GM12878 (cell line): ENCODE results near the gene AP1M1.

ENCODE experiments used
- CBX5 ChIP-seq: sonication (generic); IDR thresholded peaks from 2 replicates; pipeline ENCODE4 v1.6.1; 2016; ENCODE audit warnings: low read depth, moderate library complexity, mild to moderate bottlenecking, inconsistent platforms
- CEBPB ChIP-seq, 2 experiments: fragments of 150-350 bp in 1 of 2; IDR thresholded peaks; 2 replicates each; pipeline ENCODE4 v1.6.1; 2012 to 2014; ENCODE audit warnings: low read depth in 2 of 2, low read length in 2 of 2, borderline replicate concordance in 1 of 2, inconsistent platforms in 1 of 2
- CHD2 ChIP-seq: IDR thresholded peaks from 2 replicates; pipeline ENCODE4 v1.6.1; 2011; ENCODE audit warnings: low read depth, low read length, improper control_type of control experiment, borderline replicate concordance
- ETV6 ChIP-seq, 2 experiments: fragments of 450-650 bp in 1 of 2; IDR thresholded peaks in 1 of 2; conservative IDR thresholded peaks in 1 of 2; 2 replicates each; pipeline ENCODE4 v1.6.1; 2014; ENCODE audit warnings: antibody characterized with exemption in 1 of 2, borderline replicate concordance in 1 of 2, low read depth in 1 of 2, mild to moderate bottlenecking in 1 of 2, moderate library complexity in 1 of 2
- POLR2A ChIP-seq: IDR thresholded peaks from 2 replicates; pipeline ENCODE4 v1.6.1; 2011; ENCODE audit warnings: low read depth, mild to moderate bottlenecking, low read length
- POLR2AphosphoS2 ChIP-seq: IDR thresholded peaks from 2 replicates; pipeline ENCODE4 v1.6.1; 2011; ENCODE audit warnings: low read depth, mild to moderate bottlenecking, low read length, improper control_type of control experiment, moderate library complexity
- POLR2AphosphoS5 ChIP-seq: IDR thresholded peaks from 2 replicates; pipeline ENCODE4 v1.6.1; 2011; ENCODE audit warnings: mild to moderate bottlenecking, low read length, inconsistent platforms
- TAF1 ChIP-seq: IDR thresholded peaks from 2 replicates; pipeline ENCODE4 v1.6.1; 2011; ENCODE audit warnings: mild to moderate bottlenecking, low read depth, low read length, borderline replicate concordance
- TF ChIP-seq, protein P1 (sequence below), 3 experiments: IDR thresholded peaks in 2 of 3; conservative IDR thresholded peaks in 1 of 3; 2 replicates each; pipeline ENCODE4 v1.5.1; 2011; ENCODE audit warnings: low read depth in 3 of 3, low read length in 3 of 3, mild to moderate bottlenecking in 3 of 3, control low read depth in 2 of 3, moderate library complexity in 2 of 3, inconsistent platforms in 1 of 3, mixed read lengths in 1 of 3; ENCODE audit not compliant: control insufficient read depth in 2 of 3, insufficient read depth in 1 of 3; ENCODE audit errors: extremely low read depth in 1 of 3
- TF ChIP-seq, protein P2 (sequence below): fragments of 450-650 bp; IDR thresholded peaks from 2 replicates; pipeline ENCODE4 v1.6.1; 2017; ENCODE audit warnings: borderline replicate concordance

DNA sequence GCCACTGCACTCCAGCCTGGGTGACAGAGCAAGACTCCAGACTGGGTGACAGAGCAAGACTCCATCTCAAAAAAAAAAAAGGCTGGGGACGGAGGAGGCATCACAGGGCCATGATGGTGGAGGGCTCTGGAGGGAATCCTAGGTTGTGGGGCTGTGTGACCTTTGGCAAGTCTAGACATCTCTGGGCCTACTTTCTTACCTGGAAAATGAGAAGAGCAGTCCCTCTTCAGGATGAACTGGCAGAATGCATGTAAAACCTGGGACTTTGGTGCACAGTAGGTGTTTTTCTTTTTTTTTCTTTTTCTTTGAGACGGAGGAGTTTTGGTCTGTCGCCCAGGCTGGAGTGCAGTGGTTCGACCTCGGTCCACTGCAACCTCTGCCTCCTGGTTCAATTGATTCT, 38.1 kb upstream of the AP1M1 start:
- TF ChIP-seq CEBPB (IDR thresholded peaks at IDR 0.05; ENCODE audit: borderline replicate concordance in 1 of 2, low read depth in 2 of 2, low read length in 2 of 2), result no peak
- TF ChIP-seq, protein P1, sequence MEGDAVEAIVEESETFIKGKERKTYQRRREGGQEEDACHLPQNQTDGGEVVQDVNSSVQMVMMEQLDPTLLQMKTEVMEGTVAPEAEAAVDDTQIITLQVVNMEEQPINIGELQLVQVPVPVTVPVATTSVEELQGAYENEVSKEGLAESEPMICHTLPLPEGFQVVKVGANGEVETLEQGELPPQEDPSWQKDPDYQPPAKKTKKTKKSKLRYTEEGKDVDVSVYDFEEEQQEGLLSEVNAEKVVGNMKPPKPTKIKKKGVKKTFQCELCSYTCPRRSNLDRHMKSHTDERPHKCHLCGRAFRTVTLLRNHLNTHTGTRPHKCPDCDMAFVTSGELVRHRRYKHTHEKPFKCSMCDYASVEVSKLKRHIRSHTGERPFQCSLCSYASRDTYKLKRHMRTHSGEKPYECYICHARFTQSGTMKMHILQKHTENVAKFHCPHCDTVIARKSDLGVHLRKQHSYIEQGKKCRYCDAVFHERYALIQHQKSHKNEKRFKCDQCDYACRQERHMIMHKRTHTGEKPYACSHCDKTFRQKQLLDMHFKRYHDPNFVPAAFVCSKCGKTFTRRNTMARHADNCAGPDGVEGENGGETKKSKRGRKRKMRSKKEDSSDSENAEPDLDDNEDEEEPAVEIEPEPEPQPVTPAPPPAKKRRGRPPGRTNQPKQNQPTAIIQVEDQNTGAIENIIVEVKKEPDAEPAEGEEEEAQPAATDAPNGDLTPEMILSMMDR (IDR thresholded peaks at IDR 0.05 in 2 of 3, conservative IDR thresholded peaks at IDR 0.05 in 1 of 3; ENCODE audit: control insufficient read depth in 2 of 3, extremely low read depth in 1 of 3, insufficient read depth in 1 of 3, low read depth in 3 of 3, low read length in 3 of 3), result no peak
- no peak for TF ChIP-seq POLR2A
- no peak for TF ChIP-seq ETV6 (conservative IDR thresholded peaks at IDR 0.05 in 1 of 2, IDR thresholded peaks at IDR 0.05 in 1 of 2; ENCODE audit: borderline replicate concordance in 1 of 2, low read depth in 1 of 2)
- no peak for TF ChIP-seq CHD2
- TF ChIP-seq TAF1, result no peak
- TF ChIP-seq, protein P2, sequence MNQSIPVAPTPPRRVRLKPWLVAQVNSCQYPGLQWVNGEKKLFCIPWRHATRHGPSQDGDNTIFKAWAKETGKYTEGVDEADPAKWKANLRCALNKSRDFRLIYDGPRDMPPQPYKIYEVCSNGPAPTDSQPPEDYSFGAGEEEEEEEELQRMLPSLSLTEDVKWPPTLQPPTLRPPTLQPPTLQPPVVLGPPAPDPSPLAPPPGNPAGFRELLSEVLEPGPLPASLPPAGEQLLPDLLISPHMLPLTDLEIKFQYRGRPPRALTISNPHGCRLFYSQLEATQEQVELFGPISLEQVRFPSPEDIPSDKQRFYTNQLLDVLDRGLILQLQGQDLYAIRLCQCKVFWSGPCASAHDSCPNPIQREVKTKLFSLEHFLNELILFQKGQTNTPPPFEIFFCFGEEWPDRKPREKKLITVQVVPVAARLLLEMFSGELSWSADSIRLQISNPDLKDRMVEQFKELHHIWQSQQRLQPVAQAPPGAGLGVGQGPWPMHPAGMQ, result no peak
- TF ChIP-seq CBX5, result no peak
- no peak for TF ChIP-seq POLR2AphosphoS2
- no peak for TF ChIP-seq POLR2AphosphoS5
